HG03575 (cell line): ENCODE data around the gene ABI3BP.

Experiments
- ATAC-seq: cut with Tn5 transposase; IDR thresholded peaks from one replicate; pipeline ENCODE4 v1.9.1; 2021; ENCODE audit not compliant: unreplicated experiment, insufficient number of reproducible peaks, low FRiP score; ENCODE audit errors: extremely low read depth

The ABI3BP gene

DNA sequence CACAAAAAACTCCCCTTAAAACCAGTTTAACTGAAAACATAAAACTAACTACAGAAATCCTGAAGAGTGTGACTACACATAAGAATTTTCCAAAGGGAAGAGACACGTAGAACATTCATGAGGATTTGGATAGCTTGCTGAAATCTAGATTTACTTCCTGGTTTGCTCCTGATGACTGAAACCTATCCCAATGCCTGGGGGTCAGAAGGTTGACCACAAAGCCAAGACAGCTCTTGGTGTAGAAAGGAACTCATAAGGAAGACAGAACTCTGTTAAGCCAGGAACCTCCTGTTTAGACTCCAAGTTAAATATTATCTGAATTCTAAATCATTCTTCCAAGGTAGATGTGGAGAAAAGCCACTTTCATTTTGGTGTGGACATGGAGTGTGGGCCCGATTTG, 191.1 kb downstream of the ABI3BP start:
- ATAC-seq = no peak

- ATAC-seq = no peak
Observed at GRCh38 chr3:100798012-100798411, 195.2 kb downstream of the ABI3BP start.

DNA sequence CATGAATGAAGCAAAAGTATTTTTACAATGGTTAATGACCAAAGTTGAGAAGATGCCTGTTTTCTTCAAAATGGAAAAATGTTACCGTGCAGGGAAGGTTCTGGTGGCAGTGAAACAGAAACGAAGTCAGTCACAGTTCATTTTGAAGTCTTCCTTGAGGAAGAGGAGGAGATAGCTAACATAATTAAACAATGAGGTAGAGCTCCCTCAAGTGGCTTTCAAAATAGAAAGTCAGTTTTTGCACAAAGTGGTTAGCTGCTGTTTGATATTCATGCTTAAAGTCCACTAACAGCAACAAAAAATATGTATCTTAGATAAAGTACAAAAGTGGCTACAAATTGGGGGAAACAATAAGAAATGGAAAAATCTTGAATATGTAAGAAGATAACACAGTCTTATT, 196.7 kb downstream of the ABI3BP start:
- no peak for ATAC-seq

- ATAC-seq = no peak
Observed at GRCh38 chr3:100789579-100789978, 203.6 kb downstream of the ABI3BP start.

DNA sequence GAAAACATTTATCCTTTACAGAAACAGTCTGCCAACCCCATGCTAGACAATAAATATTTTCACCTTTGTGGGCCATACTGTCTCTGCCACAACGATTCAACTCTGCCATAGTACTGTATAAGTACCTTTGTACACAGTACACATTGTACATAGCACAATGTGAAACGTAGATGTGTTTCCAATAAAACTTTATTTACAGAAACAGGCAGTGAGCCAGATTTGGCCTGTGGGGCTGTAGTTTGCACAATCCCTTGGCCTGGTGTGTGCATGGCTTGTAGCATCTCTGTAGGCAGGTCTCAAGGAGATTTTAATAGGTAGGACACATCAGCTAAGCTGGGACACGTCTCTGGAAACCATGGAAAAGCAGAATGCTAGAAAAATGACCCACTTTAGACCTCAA, 209.6 kb downstream of the ABI3BP start:
- no peak for ATAC-seq

DNA sequence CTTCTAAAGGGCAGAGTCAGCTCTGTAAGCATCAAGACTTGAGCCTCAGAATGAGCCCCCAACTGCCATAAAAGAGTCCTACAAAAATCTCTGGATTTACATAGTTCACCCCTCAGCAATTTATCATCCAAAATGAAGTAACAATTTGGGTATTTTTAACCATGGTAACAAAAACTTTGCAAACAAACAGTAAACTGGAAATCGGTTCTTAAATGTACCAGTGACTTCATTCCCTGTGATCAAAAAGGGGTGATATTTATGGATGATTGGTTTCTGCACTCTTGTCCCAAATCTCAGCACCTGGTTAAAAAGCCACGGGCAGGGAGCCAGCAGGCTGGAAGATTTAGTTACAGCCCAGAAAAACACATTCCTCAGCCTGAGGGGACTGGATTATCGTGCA, 210.3 kb downstream of the ABI3BP start:
- ATAC-seq = no peak

DNA sequence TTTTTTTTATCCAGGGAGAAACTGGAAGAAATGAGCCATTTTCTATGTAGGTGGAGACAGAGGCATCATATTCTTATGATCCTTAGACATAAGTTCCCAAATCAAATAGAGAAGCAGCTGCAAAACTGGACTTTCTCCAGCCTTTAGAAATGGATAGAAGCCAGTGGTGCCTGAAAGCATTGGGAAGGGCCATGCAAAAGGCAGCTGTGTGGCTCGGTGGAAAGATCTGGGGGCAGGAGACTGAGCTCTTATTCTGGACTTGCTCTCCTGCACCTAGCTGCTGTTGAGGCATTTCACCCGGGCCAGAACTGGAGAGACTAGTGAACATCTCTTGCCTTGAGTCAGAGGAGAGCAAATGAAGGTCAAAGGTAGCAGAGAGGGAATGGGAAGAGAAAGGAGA, 210.9 kb downstream of the ABI3BP start:
- no peak for ATAC-seq

GRCh38 chr3:100781301-100781700, 211.9 kb downstream of the ABI3BP start:
- no peak for ATAC-seq

DNA sequence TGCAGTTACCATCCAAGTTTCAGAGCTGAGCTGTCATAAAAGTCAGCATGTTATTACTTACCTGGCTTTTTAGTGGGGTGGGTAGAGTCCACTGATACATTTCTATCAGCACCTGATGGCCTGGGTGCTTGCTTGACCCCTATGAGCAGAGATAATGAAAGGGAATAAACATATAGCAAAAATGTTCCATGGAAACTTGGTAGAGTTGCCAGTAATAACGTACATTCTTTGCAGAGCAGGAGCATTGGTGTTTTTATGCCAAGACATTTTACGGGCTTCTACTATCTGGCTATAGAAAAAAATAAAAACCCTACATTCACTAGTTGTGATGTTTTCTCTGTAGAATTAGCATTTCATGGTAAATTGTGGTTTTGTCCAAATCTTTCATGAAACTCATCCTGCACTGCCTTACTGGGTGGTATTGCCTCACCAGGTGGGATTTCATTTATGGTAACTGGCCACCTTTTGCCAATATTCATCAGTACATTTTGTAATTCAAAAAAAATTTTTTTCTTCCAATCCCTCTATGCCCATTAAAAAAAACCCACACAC, 213.1 kb downstream of the ABI3BP start:
- no peak for ATAC-seq

DNA sequence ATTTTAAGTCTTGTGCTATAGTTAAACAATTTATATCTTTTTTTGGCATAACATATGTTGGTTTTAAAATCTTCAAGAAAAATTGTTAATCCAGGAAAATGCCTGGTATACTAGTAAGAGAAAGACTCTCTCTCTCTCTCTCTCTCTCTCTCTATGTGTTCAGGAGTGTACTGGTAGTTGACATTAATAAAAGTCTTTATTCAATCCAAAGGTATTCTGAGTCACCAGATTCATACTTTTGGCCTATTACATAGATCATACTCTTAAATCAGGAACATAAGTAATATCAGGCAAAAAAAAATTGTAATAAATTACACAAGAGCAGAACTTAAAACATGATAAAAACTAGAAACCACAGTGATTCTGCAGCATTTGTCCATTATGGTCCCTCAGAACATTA, 213.7 kb downstream of the ABI3BP start:
- no peak for ATAC-seq

GRCh38 chr3:100777271-100777670, 215.9 kb downstream of the ABI3BP start:
- ATAC-seq = no peak

- no peak for ATAC-seq
Observed at GRCh38 chr3:100776746-100777145, 216.5 kb downstream of the ABI3BP start.

- ATAC-seq = no peak
Observed at GRCh38 chr3:100776097-100776729, 217.0 kb downstream of the ABI3BP start.

DNA sequence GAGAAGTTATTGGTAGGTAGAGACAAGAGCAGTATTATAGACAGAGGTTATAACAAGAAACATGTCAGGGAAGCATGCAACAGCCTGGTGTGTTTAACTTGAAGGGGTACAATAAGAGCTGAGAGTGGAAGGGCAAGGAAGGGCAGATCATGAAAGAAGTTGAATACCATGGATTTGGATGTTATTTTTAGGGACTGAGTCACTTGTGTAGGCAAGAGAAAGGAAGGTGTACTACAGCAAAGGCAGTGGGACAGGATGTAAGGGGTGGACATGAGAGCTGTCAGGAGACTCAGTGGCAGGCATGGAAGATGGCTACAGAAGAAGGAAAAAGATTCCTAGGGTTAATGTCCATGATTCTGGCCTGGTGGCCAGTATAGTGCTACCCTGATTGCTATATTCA, 217.6 kb downstream of the ABI3BP start:
- no peak for ATAC-seq

- no peak for ATAC-seq
Observed at GRCh38 chr3:100775226-100775625, 218.0 kb downstream of the ABI3BP start.

DNA sequence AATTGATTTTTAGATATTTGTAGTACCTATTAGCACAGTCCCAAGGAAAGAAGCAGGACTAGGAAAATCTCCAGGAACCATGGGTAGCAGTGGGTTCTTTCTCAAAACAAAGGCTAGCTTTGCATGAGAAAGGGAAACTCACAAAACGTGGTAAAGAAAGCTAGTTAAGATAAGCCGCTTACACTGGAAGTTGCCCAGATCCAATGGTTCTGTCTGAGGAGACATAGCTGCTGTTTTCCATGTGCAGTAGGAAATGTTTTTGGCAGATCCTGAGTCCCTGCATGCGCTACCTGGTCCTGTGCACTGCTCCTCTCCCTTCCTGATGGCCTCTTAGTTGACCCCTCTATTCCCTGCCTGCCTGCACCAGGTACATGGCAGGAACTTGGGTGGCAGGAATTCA, 223.5 kb downstream of the ABI3BP start:
- ATAC-seq = no peak

GRCh38 chr3:100766069-100766468, 227.2 kb downstream of the ABI3BP start:
- no peak for ATAC-seq

DNA sequence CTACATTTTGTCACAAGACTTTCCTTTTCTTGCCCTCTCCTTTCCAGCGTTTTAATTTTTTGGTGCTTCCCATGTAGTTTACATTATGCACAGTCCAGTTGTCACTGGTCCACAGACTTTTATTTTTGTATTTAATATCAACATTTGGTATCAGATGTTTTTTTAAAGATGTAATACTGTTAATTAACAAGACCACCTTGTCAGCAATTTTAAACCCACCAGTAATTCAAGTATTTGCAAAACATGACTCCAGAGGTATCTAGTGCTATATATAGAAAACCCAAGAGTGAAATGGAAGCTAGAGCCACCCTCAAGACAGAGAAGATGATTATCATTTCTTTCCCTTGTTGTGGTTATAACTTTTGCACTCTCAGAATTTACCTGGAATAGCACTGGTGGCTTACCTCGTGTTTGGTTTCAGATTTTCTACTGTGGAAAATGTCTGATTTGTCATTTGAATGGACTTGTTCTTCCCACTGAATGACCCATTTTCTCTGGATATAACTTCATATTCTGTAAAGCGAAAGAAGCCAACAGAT, 227.7 kb downstream of the ABI3BP start:
- ATAC-seq = no peak

- ATAC-seq = no peak
Observed at GRCh38 chr3:100761951-100762350, 231.3 kb downstream of the ABI3BP start.

- ATAC-seq = no peak
Observed at GRCh38 chr3:100761211-100761942, 231.8 kb downstream of the ABI3BP start.
